ENCODE results near the gene NTSR2. TPM values are rescaled to one million over a fixed set of nuclear protein-coding genes. Genes with fewer than 3 reads are reported as not detected.

Gene NTSR2
- total RNA-seq, 1 donor from 2014 or later: not detected

GRCh38 chr2:11688222-11689069 is 18.5 kb upstream of the NTSR2 start:
- intact Hi-C loops (cut with DNase I): loop anchor here (5.0 kb wide), 1 partner anchor 89 kb away; no protein-coding TSS in a partner anchor
- H3K36me3 ChIP-seq: no peaks in the 10 kb centered on the region
- no peaks in the 10 kb centered on the region for H3K27me3 ChIP-seq
- H3K27ac ChIP-seq: peak overlapping the region; percentile 53
- TF ChIP-seq, protein P1, sequence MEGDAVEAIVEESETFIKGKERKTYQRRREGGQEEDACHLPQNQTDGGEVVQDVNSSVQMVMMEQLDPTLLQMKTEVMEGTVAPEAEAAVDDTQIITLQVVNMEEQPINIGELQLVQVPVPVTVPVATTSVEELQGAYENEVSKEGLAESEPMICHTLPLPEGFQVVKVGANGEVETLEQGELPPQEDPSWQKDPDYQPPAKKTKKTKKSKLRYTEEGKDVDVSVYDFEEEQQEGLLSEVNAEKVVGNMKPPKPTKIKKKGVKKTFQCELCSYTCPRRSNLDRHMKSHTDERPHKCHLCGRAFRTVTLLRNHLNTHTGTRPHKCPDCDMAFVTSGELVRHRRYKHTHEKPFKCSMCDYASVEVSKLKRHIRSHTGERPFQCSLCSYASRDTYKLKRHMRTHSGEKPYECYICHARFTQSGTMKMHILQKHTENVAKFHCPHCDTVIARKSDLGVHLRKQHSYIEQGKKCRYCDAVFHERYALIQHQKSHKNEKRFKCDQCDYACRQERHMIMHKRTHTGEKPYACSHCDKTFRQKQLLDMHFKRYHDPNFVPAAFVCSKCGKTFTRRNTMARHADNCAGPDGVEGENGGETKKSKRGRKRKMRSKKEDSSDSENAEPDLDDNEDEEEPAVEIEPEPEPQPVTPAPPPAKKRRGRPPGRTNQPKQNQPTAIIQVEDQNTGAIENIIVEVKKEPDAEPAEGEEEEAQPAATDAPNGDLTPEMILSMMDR (IDR thresholded peaks at IDR 0.05): peak; percentile 16 to 80 (median 64)
- TF ChIP-seq POLR2AphosphoS5 (IDR thresholded peaks at IDR 0.05; ENCODE audit: insufficient read depth in 1 of 2, low read depth in 1 of 2) (peak in 1 of 2 donors; percentile 60), POLR2A (IDR thresholded peaks at IDR 0.05) (no peak)
- H3K4me1 ChIP-seq: peaks cover 15% of the 10 kb centered on the region
- H3K9me3 ChIP-seq: no peaks in the 10 kb centered on the region
- no peak for DNase-seq (ENCODE audit: extremely low spot score in 2 of 2)
- peak overlapping the region; percentile 13 to 22 for H3K4me3 ChIP-seq

DNA sequence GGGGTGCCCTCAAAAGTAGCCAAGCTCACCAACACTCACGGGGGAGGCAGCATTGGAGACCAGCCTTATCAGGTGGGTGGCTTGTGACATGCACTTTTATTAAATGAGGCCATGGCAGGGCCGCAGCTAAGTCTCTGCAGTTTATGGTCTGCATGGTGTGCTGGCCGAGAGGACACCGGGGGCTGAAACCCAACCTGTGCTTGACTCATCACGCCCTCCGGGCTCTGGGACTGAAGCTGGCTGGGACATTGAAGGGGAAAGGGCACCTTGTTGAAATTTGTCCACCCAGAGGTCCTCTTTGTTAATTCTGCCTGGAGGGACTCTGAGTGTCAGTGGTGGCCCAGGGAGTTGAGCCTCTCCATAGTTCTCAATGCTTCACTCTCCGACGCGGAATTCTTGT is 17.7 kb upstream of the NTSR2 start:
- TF ChIP-seq POLR2AphosphoS5 (IDR thresholded peaks at IDR 0.05; ENCODE audit: insufficient read depth in 1 of 2, low read depth in 1 of 2): no peak
- TF ChIP-seq, protein P1 (IDR thresholded peaks at IDR 0.05): no peak
- no peak for TF ChIP-seq POLR2A (IDR thresholded peaks at IDR 0.05)
- intact Hi-C loops (cut with DNase I): loop anchor here (5.0 kb wide), 1 partner anchor 90 kb away; no protein-coding TSS in a partner anchor
- no peak for DNase-seq (ENCODE audit: extremely low spot score in 2 of 2)
- no peaks in the 10 kb centered on the region for H3K9me3 ChIP-seq
- H3K27me3 ChIP-seq: no peaks in the 10 kb centered on the region
- H3K27ac ChIP-seq: no peak overlapping the region
- no peaks in the 10 kb centered on the region for H3K36me3 ChIP-seq
- peaks cover 15% of the 10 kb centered on the region for H3K4me1 ChIP-seq
- H3K4me3 ChIP-seq: no peak overlapping the region

- intact Hi-C loops (cut with DNase I): loop anchor here (5.0 kb wide), 1 partner anchor 91 kb away; no protein-coding TSS in a partner anchor
- Histone ChIP-seq H3K4me1 (peaks cover 15% of the 10 kb centered on the region), H3K36me3 (no peaks in the 10 kb centered on the region), H3K27me3 (no peaks in the 10 kb centered on the region), H3K27ac (no peak overlapping the region), H3K9me3 (no peaks in the 10 kb centered on the region), H3K4me3 (no peak overlapping the region)
- no peak for DNase-seq (ENCODE audit: extremely low spot score in 2 of 2)
- TF ChIP-seq, protein P1 (IDR thresholded peaks at IDR 0.05): no peak
- TF ChIP-seq POLR2A (IDR thresholded peaks at IDR 0.05) (no peak), POLR2AphosphoS5 (IDR thresholded peaks at IDR 0.05; ENCODE audit: insufficient read depth in 1 of 2, low read depth in 1 of 2) (no peak)
Observed at GRCh38 chr2:11685906-11686470, 16.0 kb upstream of the NTSR2 start.

GRCh38 chr2:11684894-11685460 is 15.0 kb upstream of the NTSR2 start:
- H3K27ac ChIP-seq: no peak overlapping the region
- intact Hi-C loops (cut with DNase I): loop anchor here (5.0 kb wide), 1 partner anchor 92 kb away; no protein-coding TSS in a partner anchor

More at GRCh38 chr2:11684894-11685460, 15.0 kb upstream of the NTSR2 start:
- Histone ChIP-seq H3K4me3 (no peak overlapping the region), H3K27me3 (no peaks in the 10 kb centered on the region), H3K36me3 (no peaks in the 10 kb centered on the region), H3K9me3 (no peaks in the 10 kb centered on the region), H3K4me1 (peaks cover 15% of the 10 kb centered on the region)
- no peak for DNase-seq (ENCODE audit: extremely low spot score in 2 of 2)
- TF ChIP-seq, protein P1 (IDR thresholded peaks at IDR 0.05): no peak
- no peak for TF ChIP-seq POLR2A (IDR thresholded peaks at IDR 0.05)
- TF ChIP-seq POLR2AphosphoS5 (IDR thresholded peaks at IDR 0.05; ENCODE audit: insufficient read depth in 1 of 2, low read depth in 1 of 2): no peak
